GM12878 (cell line): ENCODE measurements around the gene KIF3A. TPM values are rescaled to one million over a fixed set of nuclear protein-coding genes. Genes with fewer than 3 reads are reported as not detected.

Experiments used
- BACH1 ChIP-seq: fragments of 450-650 bp; IDR thresholded peaks from 2 replicates; pipeline ENCODE4 v1.6.1; 2017; ENCODE audit warnings: mild to moderate bottlenecking, borderline replicate concordance
- CREB1 ChIP-seq: IDR thresholded peaks from 2 replicates; pipeline ENCODE4 v1.6.1; 2012; ENCODE audit warnings: low read depth, mild to moderate bottlenecking, inconsistent platforms
- HDAC2 ChIP-seq: fragments of 200-600 bp; sonication (generic); IDR thresholded peaks from 2 replicates; pipeline ENCODE4 v1.6.1; 2017
- JUNB ChIP-seq: IDR thresholded peaks from 2 replicates; pipeline ENCODE4 v1.6.1; 2016; ENCODE audit warnings: antibody characterized with exemption, mild to moderate bottlenecking
- KLF5 ChIP-seq: fragments of 450-650 bp; IDR thresholded peaks from 2 replicates; pipeline ENCODE4 v1.6.1; 2014; ENCODE audit warnings: mild to moderate bottlenecking; ENCODE audit not compliant: partially characterized antibody
- MTA2 ChIP-seq: fragments of 450-650 bp; IDR thresholded peaks from 2 replicates; pipeline ENCODE4 v1.6.1; 2016; ENCODE audit warnings: low read depth, mild to moderate bottlenecking, moderate library complexity
- MXI1 ChIP-seq: fragments of 150-350 bp; IDR thresholded peaks from 2 replicates; pipeline ENCODE4 v1.6.1; 2011; ENCODE audit warnings: low read depth, mild to moderate bottlenecking, inconsistent platforms, low read length, improper control_type of control experiment
- RUNX3 ChIP-seq: IDR thresholded peaks from 2 replicates; pipeline ENCODE4 v1.6.1; 2012; ENCODE audit warnings: low read length, inconsistent platforms
- SIN3A ChIP-seq: IDR thresholded peaks from 2 replicates; pipeline ENCODE4 v1.6.1; 2012; ENCODE audit warnings: low read depth, low read length, improper control_type of control experiment
- STAT1 ChIP-seq: fragments of 450-650 bp; conservative IDR thresholded peaks from 2 replicates; pipeline ENCODE4 v1.6.1; 2014; ENCODE audit warnings: antibody characterized with exemption, mild to moderate bottlenecking
- WRNIP1 ChIP-seq: IDR thresholded peaks from 2 replicates; pipeline ENCODE4 v1.6.1; 2011; ENCODE audit warnings: low read depth, low read length, improper control_type of control experiment, borderline replicate concordance
- ZNF217 ChIP-seq: fragments of 450-650 bp; IDR thresholded peaks from 2 replicates; pipeline ENCODE4 v1.6.1; 2017; ENCODE audit warnings: antibody characterized with exemption, mild to moderate bottlenecking
- polyA plus RNA-seq, 11 experiments: library from polyadenylated mRNA; depleted of rRNA in 4 of 11; unstranded in 6 of 11; stranded (reverse) in 5 of 11; fragments of >200 nt; fragmentation: Nextera tagmentation in 4 of 11; fragmentation: Illumina TruSeq in 1 of 11; extraction: Ambion mirVana in 4 of 11; extraction: Trizol in 1 of 11; gene quantifications; 1 replicate in 1 of 11; 2 replicates in 10 of 11; pipeline versions ENCODE4 v1.2.1 to v1.2.3, GENCODE V29; 2011 to 2016; ENCODE audit warnings: inconsistent platforms in 2 of 11, missing spikeins in 2 of 11, low read depth in 1 of 11
- total RNA-seq, 4 experiments: library from RNA; depleted of rRNA in 3 of 4; stranded (reverse); fragments of >200 nt in 3 of 4; fragmentation: Illumina TruSeq in 1 of 4; extraction: Trizol in 1 of 4; gene quantifications; 2 replicates each; pipeline versions ENCODE4 v1.2.1 to v1.2.3, GENCODE V29; 2013 to 2021
- TF ChIP-seq, protein P1 (sequence below): fragments of 450-650 bp; IDR thresholded peaks from 2 replicates; pipeline ENCODE4 v1.6.1; 2017; ENCODE audit warnings: mild to moderate bottlenecking
- TF ChIP-seq, protein P2 (sequence below): fragments of 450-650 bp; IDR thresholded peaks from 2 replicates; pipeline ENCODE4 v1.6.1; 2018; ENCODE audit warnings: borderline replicate concordance, mild to moderate bottlenecking; ENCODE audit not compliant: partially characterized antibody
- TF ChIP-seq, protein P3 (sequence below): fragments of 450-650 bp; IDR thresholded peaks from 2 replicates; pipeline ENCODE4 v1.6.1; 2017; ENCODE audit warnings: mild to moderate bottlenecking, low read depth, inconsistent platforms; ENCODE audit not compliant: poor library complexity, severe bottlenecking
- TF ChIP-seq, protein P4 (sequence below): fragments of 450-650 bp; IDR thresholded peaks from 2 replicates; pipeline ENCODE4 v1.6.1; 2017; ENCODE audit warnings: low read depth, mild to moderate bottlenecking, moderate library complexity
- TF ChIP-seq, protein P5 (sequence below): IDR thresholded peaks from 2 replicates; pipeline ENCODE4 v1.6.1; 2011; ENCODE audit warnings: low read depth, mild to moderate bottlenecking, low read length, moderate library complexity, borderline replicate concordance; ENCODE audit errors: extremely low read depth

The KIF3A gene
- total and polyA plus RNA-seq, 10 of the 15 experiments (the other 5 are each of a cell fraction or from before 2014, with no cell fraction given): 2.7 to 36.5 (median 10.0) TPM

DNA sequence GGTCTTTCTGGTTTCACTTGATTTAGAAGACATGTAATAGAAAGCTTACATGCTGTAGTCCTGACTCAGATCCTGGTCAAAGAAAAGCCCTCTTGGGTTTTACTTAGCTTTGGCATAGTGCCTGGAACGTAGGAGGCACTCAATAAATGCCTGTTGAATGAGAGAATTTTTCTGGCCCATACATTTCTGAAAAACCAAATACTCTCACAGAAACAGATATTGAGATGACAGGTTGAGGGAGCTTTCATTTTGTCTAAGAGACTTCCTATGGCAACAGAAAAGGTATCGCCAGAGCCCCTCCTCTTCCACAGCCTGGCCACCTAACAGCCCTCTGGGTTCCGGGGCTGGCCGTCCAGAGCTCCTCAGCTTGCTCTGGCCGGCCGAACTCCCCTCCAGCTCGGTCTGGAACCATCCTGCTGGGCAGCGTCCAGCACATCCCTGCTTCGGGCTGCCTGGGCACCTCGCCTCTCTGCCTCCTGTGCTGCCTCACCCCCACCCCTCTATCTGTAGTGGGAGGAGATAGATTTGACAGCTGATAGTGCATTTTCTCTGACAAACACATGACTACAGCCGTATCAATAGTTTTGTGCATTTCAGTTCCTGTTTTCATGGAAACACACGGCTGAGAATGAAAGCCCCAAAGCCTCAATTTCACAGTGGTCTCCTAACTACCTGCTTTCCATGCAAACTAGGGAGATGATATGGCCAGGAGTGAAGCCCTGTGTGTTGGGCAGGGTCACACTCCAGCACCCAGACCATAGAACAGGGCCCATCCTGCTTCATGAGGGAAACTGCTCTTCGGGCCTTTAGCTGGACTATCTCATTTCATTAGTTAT, 62.5 kb downstream of the KIF3A start (continued):
- TF ChIP-seq, protein P1, sequence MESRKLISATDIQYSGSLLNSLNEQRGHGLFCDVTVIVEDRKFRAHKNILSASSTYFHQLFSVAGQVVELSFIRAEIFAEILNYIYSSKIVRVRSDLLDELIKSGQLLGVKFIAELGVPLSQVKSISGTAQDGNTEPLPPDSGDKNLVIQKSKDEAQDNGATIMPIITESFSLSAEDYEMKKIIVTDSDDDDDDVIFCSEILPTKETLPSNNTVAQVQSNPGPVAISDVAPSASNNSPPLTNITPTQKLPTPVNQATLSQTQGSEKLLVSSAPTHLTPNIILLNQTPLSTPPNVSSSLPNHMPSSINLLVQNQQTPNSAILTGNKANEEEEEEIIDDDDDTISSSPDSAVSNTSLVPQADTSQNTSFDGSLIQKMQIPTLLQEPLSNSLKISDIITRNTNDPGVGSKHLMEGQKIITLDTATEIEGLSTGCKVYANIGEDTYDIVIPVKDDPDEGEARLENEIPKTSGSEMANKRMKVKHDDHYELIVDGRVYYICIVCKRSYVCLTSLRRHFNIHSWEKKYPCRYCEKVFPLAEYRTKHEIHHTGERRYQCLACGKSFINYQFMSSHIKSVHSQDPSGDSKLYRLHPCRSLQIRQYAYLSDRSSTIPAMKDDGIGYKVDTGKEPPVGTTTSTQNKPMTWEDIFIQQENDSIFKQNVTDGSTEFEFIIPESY: no peak
- TF ChIP-seq HDAC2 (no peak), SIN3A (0 out of 2 replicates have a peak, but pooled peaks have one; percentile 70), ZNF217 (no peak), WRNIP1 (no peak), JUNB (no peak), MTA2 (peak; percentile 85), CREB1 (no peak), KLF5 (peak; percentile 21), MXI1 (peak; percentile 77; the same call in 1 of the 2 replicates), BACH1 (peak; percentile 52; the same call in 1 of the 2 replicates), RUNX3 (peak; percentile 66), STAT1 (no peak)
- TF ChIP-seq, protein P2, sequence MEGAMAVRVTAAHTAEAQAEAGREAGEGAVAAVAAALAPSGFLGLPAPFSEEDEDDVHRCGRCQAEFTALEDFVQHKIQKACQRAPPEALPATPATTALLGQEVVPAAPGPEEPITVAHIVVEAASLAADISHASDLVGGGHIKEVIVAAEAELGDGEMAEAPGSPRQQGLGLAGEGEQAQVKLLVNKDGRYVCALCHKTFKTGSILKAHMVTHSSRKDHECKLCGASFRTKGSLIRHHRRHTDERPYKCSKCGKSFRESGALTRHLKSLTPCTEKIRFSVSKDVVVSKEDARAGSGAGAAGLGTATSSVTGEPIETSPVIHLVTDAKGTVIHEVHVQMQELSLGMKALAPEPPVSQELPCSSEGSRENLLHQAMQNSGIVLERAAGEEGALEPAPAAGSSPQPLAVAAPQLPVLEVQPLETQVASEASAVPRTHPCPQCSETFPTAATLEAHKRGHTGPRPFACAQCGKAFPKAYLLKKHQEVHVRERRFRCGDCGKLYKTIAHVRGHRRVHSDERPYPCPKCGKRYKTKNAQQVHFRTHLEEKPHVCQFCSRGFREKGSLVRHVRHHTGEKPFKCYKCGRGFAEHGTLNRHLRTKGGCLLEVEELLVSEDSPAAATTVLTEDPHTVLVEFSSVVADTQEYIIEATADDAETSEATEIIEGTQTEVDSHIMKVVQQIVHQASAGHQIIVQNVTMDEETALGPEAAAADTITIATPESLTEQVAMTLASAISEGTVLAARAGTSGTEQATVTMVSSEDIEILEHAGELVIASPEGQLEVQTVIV: no peak
- TF ChIP-seq, protein P3, sequence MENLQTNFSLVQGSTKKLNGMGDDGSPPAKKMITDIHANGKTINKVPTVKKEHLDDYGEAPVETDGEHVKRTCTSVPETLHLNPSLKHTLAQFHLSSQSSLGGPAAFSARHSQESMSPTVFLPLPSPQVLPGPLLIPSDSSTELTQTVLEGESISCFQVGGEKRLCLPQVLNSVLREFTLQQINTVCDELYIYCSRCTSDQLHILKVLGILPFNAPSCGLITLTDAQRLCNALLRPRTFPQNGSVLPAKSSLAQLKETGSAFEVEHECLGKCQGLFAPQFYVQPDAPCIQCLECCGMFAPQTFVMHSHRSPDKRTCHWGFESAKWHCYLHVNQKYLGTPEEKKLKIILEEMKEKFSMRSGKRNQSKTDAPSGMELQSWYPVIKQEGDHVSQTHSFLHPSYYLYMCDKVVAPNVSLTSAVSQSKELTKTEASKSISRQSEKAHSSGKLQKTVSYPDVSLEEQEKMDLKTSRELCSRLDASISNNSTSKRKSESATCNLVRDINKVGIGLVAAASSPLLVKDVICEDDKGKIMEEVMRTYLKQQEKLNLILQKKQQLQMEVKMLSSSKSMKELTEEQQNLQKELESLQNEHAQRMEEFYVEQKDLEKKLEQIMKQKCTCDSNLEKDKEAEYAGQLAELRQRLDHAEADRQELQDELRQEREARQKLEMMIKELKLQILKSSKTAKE: peak; percentile 55
- TF ChIP-seq, protein P4, sequence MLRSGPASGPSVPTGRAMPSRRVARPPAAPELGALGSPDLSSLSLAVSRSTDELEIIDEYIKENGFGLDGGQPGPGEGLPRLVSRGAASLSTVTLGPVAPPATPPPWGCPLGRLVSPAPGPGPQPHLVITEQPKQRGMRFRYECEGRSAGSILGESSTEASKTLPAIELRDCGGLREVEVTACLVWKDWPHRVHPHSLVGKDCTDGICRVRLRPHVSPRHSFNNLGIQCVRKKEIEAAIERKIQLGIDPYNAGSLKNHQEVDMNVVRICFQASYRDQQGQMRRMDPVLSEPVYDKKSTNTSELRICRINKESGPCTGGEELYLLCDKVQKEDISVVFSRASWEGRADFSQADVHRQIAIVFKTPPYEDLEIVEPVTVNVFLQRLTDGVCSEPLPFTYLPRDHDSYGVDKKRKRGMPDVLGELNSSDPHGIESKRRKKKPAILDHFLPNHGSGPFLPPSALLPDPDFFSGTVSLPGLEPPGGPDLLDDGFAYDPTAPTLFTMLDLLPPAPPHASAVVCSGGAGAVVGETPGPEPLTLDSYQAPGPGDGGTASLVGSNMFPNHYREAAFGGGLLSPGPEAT: peak; percentile 88
- TF ChIP-seq, protein P5, sequence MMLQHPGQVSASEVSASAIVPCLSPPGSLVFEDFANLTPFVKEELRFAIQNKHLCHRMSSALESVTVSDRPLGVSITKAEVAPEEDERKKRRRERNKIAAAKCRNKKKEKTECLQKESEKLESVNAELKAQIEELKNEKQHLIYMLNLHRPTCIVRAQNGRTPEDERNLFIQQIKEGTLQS: no peak
